ENCODE data around the gene FAM124A.
A peak's percentile ranks its signal among the peaks of the same experiment; 100 is the strongest.

FAM124A gene

DNA sequence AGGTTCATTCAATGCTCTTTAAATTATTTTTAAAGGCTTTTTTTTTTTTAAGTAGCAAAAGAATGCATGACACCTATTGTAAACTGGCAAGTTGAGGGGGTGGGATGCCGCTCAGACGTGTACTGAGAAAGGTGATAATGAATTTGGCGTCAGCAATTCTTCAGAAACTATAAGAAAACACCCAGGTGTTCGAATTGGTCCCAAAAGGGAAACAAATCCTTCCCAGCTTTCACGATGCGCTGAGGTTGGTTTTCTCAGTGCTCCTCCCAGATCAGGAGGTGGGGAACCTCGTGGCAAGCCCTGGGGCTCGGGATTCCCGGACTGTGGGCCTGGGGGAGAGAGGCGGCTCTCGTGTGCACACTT lies 543 bp upstream of the FAM124A start:
- DNase-seq = peak; percentile 71

DNA sequence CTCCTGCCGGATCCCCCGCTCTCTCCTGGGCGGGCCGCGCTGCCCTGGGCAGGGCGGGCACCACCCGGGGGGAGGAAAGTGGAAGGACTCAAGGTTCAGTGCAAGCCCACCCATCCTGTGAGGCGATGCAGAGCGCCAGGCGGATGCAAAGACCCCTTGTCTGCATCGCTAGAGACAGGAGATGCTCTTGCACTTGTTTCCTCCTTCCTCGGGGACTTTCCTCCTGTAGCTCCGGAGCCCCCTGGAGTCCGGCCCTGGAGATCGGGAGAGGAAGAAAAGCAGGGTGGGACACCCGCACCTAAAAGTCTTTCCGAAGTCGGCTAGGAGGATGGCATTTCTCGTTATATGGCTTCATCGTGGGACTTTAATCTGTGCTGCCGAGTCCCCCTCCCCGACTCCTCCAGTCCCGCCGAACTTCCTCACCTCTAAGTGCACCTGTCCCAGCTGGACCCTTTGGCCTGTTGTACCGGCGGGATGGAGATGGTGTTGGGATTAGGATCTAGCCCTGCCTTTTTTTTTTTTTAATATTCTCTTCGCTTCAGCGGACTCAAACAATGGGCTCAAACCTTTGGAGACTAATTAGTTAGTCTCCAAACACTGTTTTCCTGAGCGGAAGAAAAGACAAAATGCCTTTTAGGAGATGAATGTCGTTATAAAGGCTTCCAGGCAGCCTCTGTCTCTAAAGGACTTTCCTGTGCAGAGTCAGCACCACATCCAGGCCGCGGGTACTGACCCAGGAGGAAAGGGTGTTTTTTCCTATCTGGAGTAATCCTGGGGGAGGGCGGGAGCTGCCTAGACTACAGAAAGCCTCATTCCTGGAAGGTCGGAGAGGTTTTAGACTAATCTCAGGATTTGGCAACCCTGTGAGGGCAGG lies 725 bp downstream of the FAM124A start:
- DNase-seq = peak; percentile 53

DNA sequence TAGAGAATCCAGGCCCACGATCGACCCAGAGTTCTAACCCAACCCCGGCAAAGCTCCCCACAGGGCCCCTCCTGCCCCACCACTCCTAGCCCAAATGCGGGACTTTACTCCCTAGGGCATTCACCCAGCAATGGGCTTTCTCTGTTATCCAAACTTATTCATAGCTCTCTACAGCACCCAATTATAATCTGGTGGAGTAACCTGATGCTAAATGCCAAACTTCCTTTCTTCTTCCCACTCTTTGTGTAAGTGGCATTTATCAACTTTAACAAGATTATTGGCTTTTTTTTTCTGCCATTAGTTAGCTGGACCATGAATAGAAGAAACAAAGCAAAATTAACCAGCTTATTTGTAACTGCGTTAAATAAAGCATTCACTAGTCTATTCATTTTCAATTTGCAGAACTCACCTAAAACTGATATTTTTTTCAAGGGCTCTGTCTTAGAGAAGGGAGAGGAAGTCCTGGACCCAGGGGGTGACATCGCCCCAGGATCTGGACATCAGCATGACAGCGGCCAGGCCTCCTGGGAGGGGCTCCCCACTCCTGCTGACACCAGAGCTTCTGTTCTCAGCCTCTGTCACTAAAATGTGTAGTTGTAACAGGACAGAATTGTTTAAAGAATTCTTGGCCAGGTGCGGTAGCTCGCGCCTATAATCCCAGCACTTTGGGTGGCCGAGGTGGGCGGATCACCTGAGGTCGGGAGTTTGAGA lies 1.5 kb downstream of the FAM124A start:
- DNase-seq = no peak

DNA sequence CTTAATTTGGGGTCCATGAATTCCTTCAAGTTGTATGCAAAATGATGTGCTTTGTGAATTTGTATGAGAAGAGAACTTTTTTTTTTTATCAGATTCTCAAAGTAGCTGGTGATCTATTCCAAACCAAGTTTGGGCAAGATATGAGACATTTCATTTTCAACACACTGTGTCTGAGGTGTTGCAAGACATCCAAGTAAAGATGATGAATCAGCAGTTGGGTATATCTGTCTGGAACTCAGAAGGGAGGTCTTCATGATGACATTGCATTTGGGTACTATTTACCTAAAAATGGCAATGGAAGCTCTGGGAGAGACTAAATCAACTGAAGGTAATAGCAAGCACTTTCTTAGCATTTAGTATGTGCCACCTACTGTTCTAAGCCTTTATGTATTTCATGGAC lies 2.8 kb downstream of the FAM124A start:
- no peak for DNase-seq

DNA sequence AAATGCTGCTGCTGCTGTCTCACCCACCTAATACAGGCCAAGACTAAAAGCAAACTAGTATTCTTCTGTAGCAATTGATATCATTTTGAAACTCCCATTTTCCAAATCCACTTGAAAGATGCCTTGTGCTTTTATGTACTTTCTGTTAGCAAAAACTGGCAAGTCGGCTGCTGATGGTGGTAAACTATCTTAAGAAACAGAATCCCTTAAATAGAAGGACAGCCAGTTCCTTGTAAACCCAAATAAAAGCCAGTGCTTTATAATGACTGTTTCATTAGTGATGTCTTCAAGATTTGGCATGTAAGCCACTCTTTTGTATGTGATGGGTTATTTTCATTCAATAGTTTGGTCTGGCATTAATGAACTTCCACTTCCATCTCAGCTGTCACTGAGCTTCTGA lies 5.2 kb downstream of the FAM124A start:
- no peak for DNase-seq

DNA sequence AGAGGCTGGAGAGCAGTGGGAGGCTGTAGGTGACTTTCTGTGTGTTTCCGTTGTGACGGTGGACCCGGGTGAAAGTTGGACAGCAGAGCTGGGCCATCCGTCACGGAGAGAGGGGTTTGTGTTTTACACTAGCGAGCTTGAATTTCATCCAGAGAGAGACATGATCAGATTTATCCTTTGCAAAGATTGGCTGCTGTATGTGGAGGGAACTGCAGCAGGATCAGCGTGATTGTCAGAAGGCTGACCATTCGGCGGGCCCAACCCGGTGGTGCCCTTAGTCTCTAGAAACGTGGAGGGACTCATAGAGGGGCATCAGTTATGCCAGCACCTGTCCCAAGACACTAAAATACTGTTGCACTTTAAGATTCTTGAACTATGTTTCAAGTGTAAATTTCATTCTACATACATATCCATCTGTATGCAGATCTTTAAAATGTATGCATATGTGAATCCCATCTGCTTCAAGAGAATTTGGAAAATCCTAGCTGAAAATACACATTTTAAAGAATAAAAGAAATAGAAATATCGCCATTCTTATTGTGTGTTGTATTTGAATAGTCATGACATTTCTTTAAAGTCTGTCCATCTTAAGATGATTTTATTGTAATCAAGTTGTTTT lies 7.0 kb downstream of the FAM124A start:
- no peak for DNase-seq

DNA sequence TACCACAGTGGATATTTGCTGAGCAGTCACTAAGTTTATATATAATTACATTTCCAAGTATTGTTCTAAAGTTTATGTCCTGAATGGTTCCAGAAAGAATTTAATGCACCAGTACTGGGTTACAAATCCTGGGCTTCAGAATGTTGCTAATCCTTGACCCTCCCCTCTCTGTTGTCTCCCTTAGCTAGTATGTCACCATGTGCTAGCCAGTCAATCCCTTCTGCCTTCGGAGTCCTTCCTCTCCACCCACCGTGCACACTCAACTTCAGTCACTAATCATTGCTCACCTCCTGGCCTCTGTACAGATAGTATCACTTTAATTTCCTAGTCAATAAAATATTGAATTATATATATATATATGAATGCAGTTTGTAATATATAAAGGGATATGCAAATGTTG lies 7.5 kb downstream of the FAM124A start:
- no peak for DNase-seq

DNA sequence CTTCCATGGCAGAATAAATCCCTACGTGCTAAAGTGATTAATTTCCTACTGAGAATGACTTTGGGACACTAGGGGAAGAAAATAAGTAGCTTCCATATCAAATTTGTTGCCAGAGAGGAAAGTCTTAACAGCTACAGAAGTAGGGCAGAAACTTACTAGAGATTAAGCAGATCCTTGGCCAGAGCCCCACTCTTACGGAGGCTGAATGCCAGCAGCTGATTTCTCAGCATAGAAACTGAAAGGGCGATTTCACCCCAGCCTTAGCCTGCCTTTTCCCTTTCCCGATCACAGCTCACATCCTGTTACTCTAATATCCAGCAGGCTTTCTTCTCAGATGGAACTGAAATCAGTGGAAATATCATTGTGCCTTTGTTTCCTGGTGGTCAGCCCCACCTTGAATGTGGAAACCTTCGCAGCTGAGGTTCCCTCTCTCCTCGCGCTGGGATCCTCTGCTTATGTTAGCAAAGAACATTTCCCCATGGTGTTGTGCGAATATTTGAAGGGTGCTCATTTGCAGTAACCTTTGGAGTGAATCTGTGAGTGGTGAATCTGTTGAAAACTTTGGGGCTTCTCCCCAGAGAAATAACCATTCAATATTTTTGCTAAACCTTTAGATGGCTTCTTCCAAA lies 8.4 kb downstream of the FAM124A start:
- no peak for DNase-seq

DNA sequence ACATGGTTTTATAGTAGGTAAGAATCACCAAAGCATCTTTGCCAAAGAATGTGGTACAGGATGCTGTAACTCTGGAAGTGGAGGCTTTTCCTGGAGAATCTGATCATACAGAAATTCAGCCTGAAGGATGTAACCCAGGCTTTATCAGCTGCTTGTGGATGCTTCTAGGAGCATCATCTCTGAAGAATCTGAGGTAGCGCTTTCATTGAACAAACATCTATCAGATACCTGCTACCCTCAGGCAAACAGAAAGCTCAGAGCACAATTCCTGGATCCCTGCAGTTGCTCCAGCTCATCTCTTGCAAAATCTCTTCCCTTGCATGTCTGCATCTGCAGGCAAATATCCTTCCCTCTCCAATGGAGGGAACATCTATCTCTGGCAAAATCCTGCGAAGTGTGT lies 9.3 kb downstream of the FAM124A start:
- DNase-seq = no peak

DNA sequence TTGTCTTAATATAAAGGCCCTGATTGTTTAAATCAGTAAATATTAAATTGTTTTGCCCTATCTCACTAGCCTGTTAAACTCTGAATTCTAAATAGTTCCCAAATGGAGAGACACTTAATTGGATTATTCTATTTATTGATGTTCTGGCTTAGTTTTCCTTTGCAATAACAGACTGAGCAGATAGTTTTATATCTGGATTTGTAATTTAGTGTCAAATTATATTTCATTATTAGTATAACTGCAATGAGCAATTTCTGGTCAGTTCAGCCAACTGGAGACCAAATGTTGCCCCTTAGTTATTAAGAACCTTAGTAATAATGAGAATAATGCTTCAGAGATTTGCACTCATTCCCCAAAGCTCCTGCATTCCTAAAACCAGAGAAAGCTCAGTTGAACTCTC lies 10.1 kb downstream of the FAM124A start:
- DNase-seq = no peak

DNA sequence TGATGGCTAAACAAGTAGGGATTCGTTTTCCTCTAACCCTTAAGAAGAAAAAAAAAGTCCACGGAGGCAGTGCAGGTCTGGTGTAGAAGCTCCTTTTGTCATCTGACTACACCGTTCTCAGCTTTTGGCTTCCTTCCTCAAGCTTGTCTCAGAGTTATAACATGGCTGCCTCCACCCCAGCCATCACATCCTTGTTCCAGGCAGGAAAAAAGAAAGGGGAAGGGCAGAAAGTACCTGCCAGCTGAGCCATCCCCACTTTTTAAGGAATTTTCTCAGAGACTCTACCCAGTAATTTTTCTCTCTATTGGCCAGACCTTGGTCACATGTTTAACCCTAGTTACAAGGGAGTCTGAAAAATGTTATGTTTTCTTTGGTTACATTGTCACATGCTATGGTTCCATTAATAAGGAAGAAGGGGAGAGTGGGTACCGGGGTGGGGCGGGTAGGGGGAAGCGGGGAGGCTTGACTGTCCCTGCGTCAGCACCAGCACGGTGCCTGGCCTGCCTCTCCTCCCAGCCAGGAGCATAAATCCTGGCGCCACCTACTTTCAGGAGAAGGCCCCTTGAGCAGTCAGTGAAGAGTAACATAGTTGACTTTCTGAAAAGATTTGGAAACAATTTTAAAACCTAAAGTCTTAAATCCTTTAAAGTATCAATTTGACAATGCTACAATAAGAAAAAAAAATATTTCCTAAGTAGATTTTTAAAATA lies 11.1 kb downstream of the FAM124A start:
- no peak for DNase-seq

DNA sequence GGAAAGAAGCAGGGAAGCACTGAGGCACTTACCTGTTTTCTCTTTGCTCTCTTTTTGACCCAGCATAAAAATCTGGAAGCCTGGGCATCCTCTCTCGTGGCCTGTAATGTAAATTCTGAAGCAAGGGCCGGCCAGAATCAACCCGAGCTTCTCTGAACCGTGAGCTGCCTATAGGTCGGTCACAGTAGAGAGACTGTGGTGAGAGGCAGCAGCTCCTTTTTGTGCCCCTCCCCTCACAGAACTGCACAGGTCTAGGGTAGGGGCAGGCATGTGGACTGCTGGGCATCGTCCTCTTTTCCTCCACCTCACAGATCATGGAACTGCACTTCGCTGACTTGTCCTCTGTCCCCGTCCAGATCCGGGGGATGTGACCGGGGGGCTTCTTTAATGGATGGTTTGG lies 12.5 kb downstream of the FAM124A start:
- no peak for DNase-seq

DNA sequence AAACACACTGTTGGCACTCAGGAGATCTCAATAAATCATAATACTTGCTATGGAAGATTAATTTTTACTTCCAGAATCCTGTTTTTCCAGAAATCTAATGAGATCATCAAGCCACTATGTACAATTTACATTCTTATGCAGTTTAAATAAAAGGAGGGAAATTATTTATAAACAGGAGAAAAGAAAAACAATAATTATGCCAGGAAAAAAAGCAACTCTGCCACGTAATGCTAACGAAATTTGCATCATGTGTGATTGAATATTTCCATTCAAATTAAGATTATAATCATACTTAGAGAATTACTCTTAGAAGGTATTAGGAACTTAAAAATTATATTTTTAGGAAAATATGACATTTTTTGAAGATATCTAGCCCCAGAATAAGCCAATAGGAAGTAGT lies 13.0 kb downstream of the FAM124A start:
- DNase-seq = no peak

DNA sequence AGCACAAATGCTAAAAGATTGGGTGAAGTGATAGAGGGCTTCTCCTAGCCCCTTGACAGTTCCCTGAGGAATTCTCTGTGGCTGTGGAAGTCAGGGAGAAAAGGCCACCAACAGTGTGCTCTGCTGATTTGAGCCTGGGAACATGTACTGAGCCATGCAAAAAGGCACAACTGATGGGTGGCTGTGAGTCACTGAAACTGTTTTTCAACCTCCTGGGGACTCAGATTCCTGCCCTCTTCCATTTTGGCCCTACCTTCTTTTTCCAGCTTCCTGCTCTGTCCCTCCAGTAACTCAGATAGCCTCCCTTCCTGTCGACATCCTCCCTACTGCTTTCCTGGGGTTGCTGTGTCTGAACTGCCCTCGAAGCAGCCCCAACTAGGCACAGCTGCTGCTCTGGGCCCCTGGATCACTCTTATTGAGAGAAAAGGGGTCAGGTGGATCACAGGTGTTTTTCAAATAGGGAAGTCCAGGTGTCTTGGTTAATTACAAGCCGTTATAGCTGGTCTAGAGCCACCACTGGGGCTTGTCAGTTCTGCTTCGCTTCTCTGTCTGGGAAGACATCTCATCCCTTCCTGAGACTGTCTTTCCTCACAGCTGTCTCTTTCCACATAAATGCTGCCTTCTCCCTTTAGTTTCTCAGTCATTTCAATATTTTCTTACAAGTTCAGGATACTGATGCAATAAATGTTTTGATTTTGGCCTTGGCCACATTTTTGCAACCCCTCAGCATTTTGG lies 13.7 kb downstream of the FAM124A start:
- DNase-seq = no peak

DNA sequence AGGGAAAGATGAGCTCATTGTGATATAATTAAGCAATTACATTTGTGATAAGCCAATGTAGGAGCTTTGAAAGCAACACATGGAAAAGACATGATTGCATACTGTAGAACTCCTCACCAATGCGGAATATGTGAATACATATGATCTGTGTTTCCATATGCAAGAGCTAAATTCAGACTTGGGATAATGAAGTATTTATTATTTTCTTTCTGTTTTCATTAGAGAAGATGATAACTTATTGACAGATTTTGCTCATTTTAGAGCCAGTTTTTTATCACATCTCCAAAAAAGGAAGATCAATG lies 14.2 kb downstream of the FAM124A start:
- DNase-seq = no peak

DNA sequence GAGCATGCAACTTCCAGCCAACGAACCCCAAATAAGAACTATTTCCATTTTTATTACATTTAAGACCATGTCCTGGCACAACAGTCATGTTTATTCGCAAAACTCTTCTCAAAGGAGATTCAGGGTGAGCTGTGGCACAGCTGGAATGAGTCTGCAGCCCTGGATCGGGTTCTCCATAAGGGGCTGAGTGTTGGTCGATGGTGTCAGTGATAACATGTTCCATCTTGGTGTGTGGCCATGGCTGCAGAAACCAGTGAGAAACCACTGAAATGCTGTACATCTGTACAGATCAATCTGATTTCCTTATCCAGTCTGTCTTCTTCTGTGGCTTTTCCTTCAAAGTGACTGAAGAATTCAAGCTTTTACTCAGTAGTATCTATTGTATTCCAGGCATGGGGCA lies 15.2 kb downstream of the FAM124A start:
- no peak for DNase-seq

DNA sequence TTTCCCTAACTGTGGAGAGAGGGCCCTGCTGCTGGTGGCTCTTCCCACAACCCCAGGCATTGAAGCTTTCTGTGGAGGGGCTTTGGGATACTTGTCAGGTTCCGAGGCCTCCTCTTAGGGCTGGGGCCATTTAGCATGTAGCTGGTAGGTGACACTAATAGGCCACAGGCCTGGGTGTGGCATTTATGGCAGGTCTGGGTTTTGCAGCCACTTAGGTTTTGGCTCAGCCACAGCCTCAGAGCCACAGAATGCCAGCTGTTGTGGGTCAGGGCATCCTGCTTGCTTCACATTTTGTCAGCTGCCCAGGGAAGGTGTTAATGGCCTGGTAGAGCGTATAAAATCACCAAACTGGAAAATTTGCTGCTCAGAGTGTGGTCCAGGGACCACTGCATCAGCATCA lies 15.7 kb downstream of the FAM124A start:
- DNase-seq = no peak

DNA sequence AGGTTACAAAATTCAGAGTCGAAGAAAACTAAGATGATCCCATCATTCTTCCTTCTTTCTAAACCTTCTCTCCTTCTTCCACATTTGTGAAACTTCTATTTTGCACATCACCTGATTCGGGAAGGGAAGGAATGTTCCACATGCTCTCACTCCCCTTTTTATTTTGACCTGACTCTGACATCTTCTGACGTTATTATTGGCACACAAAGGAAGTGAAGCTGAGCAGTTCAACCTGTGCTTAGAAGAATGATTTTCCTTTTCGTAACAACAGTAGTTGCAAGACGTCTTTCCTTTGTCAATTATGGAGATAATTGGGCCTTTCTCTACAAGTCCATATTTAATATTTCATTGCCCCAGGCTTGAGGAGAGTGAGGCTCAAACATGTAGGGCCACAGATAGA lies 18.0 kb downstream of the FAM124A start:
- no peak for DNase-seq

DNA sequence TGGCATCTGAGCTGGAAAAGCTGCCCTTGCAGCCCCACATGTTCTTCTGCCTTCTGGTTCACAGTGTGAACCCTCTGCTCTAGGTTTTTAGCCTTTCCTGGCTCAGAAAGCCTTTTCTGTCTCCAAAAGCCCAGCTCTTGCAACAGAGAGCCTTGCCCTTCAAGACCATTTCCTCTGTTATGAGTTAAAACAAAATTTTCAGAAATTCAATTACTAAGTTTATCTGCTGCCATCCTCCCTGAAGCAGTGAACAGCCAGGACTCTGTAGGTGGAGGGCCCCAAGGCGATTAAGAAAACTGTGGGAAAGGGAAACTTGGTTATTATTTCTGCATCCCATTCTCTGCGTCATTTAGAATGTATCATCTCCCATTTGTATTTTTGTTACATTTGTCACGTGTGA lies 18.8 kb downstream of the FAM124A start:
- no peak for DNase-seq

DNA sequence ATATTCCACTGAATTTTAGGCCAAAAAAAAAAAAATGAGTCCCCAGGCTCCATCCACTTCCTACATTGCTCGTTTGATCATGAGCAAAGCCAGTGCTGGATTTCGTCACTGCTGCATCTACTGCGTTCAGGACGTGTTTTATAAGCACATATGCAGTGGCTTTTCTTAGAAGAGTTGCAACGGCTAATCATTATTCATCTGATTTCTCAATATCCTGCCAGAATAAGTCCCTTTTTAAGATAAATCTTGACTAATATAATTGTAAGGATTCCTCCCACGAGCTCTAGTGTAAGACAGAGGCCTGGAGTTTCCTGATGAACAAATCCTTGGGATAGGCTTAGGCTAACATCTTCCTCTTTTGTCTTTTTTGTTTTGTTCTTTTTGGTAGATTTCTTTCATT lies 19.5 kb downstream of the FAM124A start:
- no peak for DNase-seq

DNA sequence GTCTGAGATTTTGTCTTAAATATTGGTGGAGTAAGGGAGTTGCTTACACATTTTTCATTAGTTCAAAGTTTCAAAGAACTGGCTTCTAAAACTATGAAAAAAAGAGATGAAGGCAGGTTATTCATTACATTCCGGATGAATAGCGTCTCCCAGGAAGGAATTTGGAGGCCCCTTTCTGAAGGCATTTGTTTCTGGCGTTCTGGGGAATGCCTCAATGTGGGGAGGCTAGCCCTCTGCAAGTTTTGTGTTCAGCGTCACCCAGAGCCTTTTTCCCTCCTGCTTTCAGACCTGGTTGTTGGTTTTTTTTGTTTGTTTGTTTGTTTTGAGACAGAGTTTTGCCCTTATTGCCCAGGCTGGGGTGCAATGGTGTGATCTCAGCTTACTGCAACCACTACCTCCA lies 21.0 kb downstream of the FAM124A start:
- DNase-seq = no peak

DNA sequence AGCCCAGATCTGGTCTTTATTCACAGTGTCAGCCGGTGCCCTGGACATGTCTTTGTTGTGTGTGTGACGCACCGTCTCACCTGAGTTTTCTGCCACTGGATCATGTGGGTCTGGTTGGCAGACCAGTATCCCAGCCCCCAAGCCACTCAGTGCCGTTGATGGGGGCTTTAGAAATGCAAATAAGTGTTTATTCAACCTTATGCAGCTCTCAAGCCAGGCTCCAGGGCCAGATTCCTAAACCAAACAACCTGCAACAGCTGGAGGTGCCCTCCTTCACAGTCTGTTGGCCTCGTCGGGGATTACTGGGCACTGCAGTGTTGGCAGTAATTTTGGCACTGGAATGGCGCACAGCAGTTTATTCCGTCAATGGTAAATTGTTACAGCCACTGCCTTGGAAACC lies 21.6 kb downstream of the FAM124A start:
- DNase-seq = no peak
